IMR-90 (cell line): ENCODE results near the gene PHEX.

Experiments used
- BHLHE40 ChIP-seq: fragments of 150-350 bp; IDR thresholded peaks from 2 replicates; pipeline ENCODE4 v1.6.1; 2016; ENCODE audit warnings: mild to moderate bottlenecking, low read depth, low read length
- CEBPB ChIP-seq: IDR thresholded peaks from 2 replicates; pipeline ENCODE4 v1.6.1; 2012; ENCODE audit warnings: low read depth, low read length, improper control_type of control experiment
- MAFK ChIP-seq: IDR thresholded peaks from 2 replicates; pipeline ENCODE4 v1.6.1; 2012; ENCODE audit warnings: low read depth, low read length, improper control_type of control experiment
- MAZ ChIP-seq: IDR thresholded peaks from 2 replicates; pipeline ENCODE4 v1.6.1; 2012; ENCODE audit warnings: low read depth, mild to moderate bottlenecking, low read length, improper control_type of control experiment, moderate library complexity, borderline replicate concordance
- MXI1 ChIP-seq: IDR thresholded peaks from 2 replicates; pipeline ENCODE4 v1.6.1; 2012; ENCODE audit warnings: low read depth, mild to moderate bottlenecking, low read length, moderate library complexity, borderline replicate concordance
- POLR2A ChIP-seq: IDR thresholded peaks from 2 replicates; pipeline ENCODE4 v1.6.1; 2012; ENCODE audit warnings: mild to moderate bottlenecking, low read depth, low read length
- RAD21 ChIP-seq: IDR thresholded peaks from 2 replicates; pipeline ENCODE4 v1.6.1; 2012; ENCODE audit warnings: low read length, improper control_type of control experiment
- RCOR1 ChIP-seq: IDR thresholded peaks from 2 replicates; pipeline ENCODE4 v1.6.1; 2012; ENCODE audit warnings: mild to moderate bottlenecking, low read length, improper control_type of control experiment; ENCODE audit not compliant: insufficient replicate concordance
- RFX5 ChIP-seq: IDR thresholded peaks from 2 replicates; pipeline ENCODE4 v1.8.0; 2012; ENCODE audit warnings: low read depth, mild to moderate bottlenecking, low read length, moderate library complexity
- SMC3 ChIP-seq: fragments of 150-350 bp; IDR thresholded peaks from 2 replicates; pipeline ENCODE4 v1.6.1; 2016; ENCODE audit warnings: low read depth, mild to moderate bottlenecking, antibody characterized with exemption, low read length, moderate library complexity
- TF ChIP-seq, protein P1 (sequence below): conservative IDR thresholded peaks from 2 replicates; pipeline ENCODE4 v1.5.1; 2012; ENCODE audit warnings: mild to moderate bottlenecking, low read depth, low read length, improper control_type of control experiment
- TF ChIP-seq, protein P2 (sequence below): fragments of 150-350 bp; IDR thresholded peaks from 2 replicates; pipeline ENCODE4 v1.6.1; 2016; ENCODE audit warnings: low read depth, mild to moderate bottlenecking, low read length, moderate library complexity, borderline replicate concordance
- TF ChIP-seq, protein P3 (sequence below): fragments of 150-350 bp; IDR thresholded peaks from 2 replicates; pipeline ENCODE4 v1.6.1; 2017; ENCODE audit warnings: mild to moderate bottlenecking, antibody characterized with exemption, low read length, low read depth

DNA sequence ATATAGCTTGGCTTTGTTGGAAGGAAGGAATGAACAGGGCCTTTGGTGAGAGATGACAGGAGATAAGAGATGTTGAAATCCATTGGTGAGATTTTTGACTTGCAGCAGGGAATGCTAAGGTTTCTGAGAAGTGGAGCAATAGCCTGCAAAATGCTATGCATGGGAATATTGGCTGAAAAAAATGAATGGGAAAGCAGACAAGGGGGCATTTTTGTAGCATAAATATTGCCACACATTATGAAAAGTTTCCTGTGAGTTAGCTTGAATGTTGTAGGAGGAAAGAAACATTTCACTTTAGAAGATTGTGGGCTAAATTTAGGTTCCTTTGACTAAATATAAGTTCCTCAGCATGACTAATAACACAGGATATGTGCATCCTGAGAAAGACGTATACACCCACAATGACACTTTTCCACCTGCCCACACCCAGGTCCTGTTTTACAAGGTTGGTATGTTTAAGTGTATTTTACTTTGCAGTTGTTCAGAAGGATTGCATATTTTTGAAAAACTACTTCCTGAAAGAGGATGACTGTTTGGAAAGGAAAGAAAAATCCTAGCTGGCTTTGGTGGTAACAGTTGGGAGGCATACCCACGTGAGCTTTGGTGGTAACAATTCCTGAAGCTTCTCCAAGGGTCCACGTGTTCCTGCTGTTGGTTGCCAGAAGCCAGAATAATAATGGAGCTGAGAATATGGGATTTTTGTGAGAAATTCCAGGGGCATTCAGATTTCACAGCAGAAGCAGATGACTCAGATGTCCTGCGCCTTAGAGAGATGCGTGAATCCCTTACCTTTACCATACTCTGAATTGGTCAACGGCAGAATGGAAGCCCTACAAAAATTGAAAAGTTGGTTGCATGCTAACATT lies 28.5 kb downstream of the PHEX start:
- TF ChIP-seq, protein P1, sequence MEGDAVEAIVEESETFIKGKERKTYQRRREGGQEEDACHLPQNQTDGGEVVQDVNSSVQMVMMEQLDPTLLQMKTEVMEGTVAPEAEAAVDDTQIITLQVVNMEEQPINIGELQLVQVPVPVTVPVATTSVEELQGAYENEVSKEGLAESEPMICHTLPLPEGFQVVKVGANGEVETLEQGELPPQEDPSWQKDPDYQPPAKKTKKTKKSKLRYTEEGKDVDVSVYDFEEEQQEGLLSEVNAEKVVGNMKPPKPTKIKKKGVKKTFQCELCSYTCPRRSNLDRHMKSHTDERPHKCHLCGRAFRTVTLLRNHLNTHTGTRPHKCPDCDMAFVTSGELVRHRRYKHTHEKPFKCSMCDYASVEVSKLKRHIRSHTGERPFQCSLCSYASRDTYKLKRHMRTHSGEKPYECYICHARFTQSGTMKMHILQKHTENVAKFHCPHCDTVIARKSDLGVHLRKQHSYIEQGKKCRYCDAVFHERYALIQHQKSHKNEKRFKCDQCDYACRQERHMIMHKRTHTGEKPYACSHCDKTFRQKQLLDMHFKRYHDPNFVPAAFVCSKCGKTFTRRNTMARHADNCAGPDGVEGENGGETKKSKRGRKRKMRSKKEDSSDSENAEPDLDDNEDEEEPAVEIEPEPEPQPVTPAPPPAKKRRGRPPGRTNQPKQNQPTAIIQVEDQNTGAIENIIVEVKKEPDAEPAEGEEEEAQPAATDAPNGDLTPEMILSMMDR = no peak
- TF ChIP-seq MAFK (no peak), POLR2A (no peak), BHLHE40 (no peak), MAZ (no peak), MXI1 (no peak), SMC3 (no peak), CEBPB (peak; percentile 61), RFX5 (no peak), RAD21 (no peak), RCOR1 (no peak)
- TF ChIP-seq, protein P2, sequence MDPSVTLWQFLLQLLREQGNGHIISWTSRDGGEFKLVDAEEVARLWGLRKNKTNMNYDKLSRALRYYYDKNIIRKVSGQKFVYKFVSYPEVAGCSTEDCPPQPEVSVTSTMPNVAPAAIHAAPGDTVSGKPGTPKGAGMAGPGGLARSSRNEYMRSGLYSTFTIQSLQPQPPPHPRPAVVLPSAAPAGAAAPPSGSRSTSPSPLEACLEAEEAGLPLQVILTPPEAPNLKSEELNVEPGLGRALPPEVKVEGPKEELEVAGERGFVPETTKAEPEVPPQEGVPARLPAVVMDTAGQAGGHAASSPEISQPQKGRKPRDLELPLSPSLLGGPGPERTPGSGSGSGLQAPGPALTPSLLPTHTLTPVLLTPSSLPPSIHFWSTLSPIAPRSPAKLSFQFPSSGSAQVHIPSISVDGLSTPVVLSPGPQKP = no peak
- TF ChIP-seq, protein P3, sequence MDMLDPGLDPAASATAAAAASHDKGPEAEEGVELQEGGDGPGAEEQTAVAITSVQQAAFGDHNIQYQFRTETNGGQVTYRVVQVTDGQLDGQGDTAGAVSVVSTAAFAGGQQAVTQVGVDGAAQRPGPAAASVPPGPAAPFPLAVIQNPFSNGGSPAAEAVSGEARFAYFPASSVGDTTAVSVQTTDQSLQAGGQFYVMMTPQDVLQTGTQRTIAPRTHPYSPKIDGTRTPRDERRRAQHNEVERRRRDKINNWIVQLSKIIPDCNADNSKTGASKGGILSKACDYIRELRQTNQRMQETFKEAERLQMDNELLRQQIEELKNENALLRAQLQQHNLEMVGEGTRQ = peak; percentile 29; the same call in 1 of the 2 replicates
